Peyer's patch (tissue), 4 donors: ENCODE data around the gene AASDH. TPM values are rescaled to one million over a fixed set of nuclear protein-coding genes. Genes with fewer than 3 reads are reported as not detected.
A peak's percentile ranks its signal among the peaks of the same experiment; 100 is the strongest.

Source experiments
- DNase-seq, 3 donors: peaks; one replicate each; pipeline ENCODE4 v3.0.0-alpha.2; 2017 to 2019
- H3K27ac ChIP-seq, 4 donors: fragments of 200-600 bp; sonication (generic); one replicate each; pipeline ENCODE4 v1.5.1; 2016 to 2019
- H3K27me3 ChIP-seq, 2 donors: fragments of 200-600 bp; sonication (generic); one replicate each; pipeline ENCODE4 v1.5.1; 2019
- H3K36me3 ChIP-seq, 3 donors: fragments of 200-600 bp; sonication (generic); one replicate each; pipeline ENCODE4 v1.5.1; 2016 to 2019
- H3K4me1 ChIP-seq, 4 donors: fragments of 200-600 bp; sonication (generic); one replicate each; pipeline ENCODE4 v1.5.1; 2016 to 2019
- H3K4me3 ChIP-seq, 4 donors: fragments of 200-600 bp; sonication (generic); 1 replicate in 3 of 4; 2 replicates in 1 of 4; pipeline ENCODE4 v1.5.1; 2016 to 2019; ENCODE audit warnings: mild to moderate bottlenecking in 1 of 4
- H3K9me3 ChIP-seq, 4 donors: fragments of 200-600 bp; sonication (generic); one replicate each; pipeline ENCODE4 v1.5.1; 2016 to 2019; ENCODE audit warnings: mild to moderate bottlenecking in 1 of 4
- CTCF ChIP-seq, 6 experiments: fragments of 450-650 bp in 4 of 6; fragments of 200-600 bp in 2 of 6; sonication (generic) in 1 of 6; IDR thresholded peaks; one replicate each; pipeline ENCODE4 v1.5.1; 2017 to 2019; ENCODE audit warnings: antibody characterized with exemption in 6 of 6, mild to moderate bottlenecking in 3 of 6, moderate library complexity in 1 of 6
- POLR2A ChIP-seq, 2 donors: fragments of 450-650 bp; IDR thresholded peaks; one replicate each; pipeline ENCODE4 v1.5.1; 2017; ENCODE audit warnings: antibody characterized with exemption in 2 of 2, mild to moderate bottlenecking in 2 of 2, moderate library complexity in 2 of 2
- total RNA-seq, 4 donors: library from RNA; depleted of rRNA; stranded (reverse); fragments of >200 nt; gene quantifications; one replicate each; pipeline ENCODE4 v1.1.0, GENCODE V29; 2016

The AASDH gene
- total RNA-seq, 4 donors from 2014 or later: 7.2 to 9.9 (median 9.6) TPM

GRCh38 chr4:56388306-56388705, 1.0 kb upstream of the AASDH start:
- Histone ChIP-seq H3K4me3 (peak overlapping the region; percentile 60 to 69 (median 68)), H3K4me1 (peaks cover 0 to 19% (median 2%) of the 10 kb centered on the region in 4 donors), H3K9me3 (no peaks in the 10 kb centered on the region), H3K36me3 (no peaks in the 10 kb centered on the region), H3K27me3 (no peaks in the 10 kb centered on the region), H3K27ac (peak overlapping the region in 2 of 4 donors; percentile 89 to 91)
- no peak for DNase-seq
- no peak for TF ChIP-seq CTCF (IDR thresholded peaks at IDR 0.05)
- no peak for TF ChIP-seq POLR2A (IDR thresholded peaks at IDR 0.05)

GRCh38 chr4:56386091-56386490, 1.2 kb downstream of the AASDH start:
- no peak for DNase-seq
- no peaks in the 10 kb centered on the region for H3K27me3 ChIP-seq

GRCh38 chr4:56375458-56375857, 11.8 kb downstream of the AASDH start:
- DNase-seq: no peak
- Histone ChIP-seq H3K9me3 (no peaks in the 10 kb centered on the region), H3K27ac (no peak overlapping the region), H3K4me3 (no peak overlapping the region), H3K4me1 (no peaks in the 10 kb centered on the region), H3K36me3 (peaks cover 0 to 2% (median 0%) of the 10 kb centered on the region in 3 donors), H3K27me3 (no peaks in the 10 kb centered on the region)
- TF ChIP-seq CTCF (IDR thresholded peaks at IDR 0.05) (no peak), POLR2A (IDR thresholded peaks at IDR 0.05) (no peak)

More at GRCh38 chr4:56386091-56386490, 1.2 kb downstream of the AASDH start:
- Histone ChIP-seq H3K4me1 (peaks cover 0 to 19% (median 2%) of the 10 kb centered on the region in 4 donors), H3K36me3 (no peaks in the 10 kb centered on the region), H3K9me3 (no peaks in the 10 kb centered on the region), H3K27ac (peak overlapping the region in 1 of 4 donors; percentile 89), H3K4me3 (peak overlapping the region in 2 of 4 donors; percentile 9 to 66)
- TF ChIP-seq POLR2A (IDR thresholded peaks at IDR 0.05): no peak
- TF ChIP-seq CTCF (IDR thresholded peaks at IDR 0.05): no peak

- peaks cover 0 to 8% (median 0%) of the 10 kb centered on the region in 3 donors for H3K36me3 ChIP-seq
- no peaks in the 10 kb centered on the region for H3K9me3 ChIP-seq
- DNase-seq: no peak
- H3K27me3 ChIP-seq: no peaks in the 10 kb centered on the region
- H3K4me1 ChIP-seq: no peaks in the 10 kb centered on the region
- H3K27ac ChIP-seq: no peak overlapping the region
- no peak overlapping the region for H3K4me3 ChIP-seq
- no peak for TF ChIP-seq CTCF (IDR thresholded peaks at IDR 0.05)
- no peak for TF ChIP-seq POLR2A (IDR thresholded peaks at IDR 0.05)
Observed at GRCh38 chr4:56374956-56375355, 12.3 kb downstream of the AASDH start.

GRCh38 chr4:56372774-56373173, 14.5 kb downstream of the AASDH start:
- no peak overlapping the region for H3K4me3 ChIP-seq
- no peak overlapping the region for H3K27ac ChIP-seq
- no peaks in the 10 kb centered on the region for H3K9me3 ChIP-seq
- TF ChIP-seq CTCF (IDR thresholded peaks at IDR 0.05) (no peak), POLR2A (IDR thresholded peaks at IDR 0.05) (no peak)
- DNase-seq: no peak
- peaks cover 0 to 14% (median 0%) of the 10 kb centered on the region in 3 donors for H3K36me3 ChIP-seq
- H3K4me1 ChIP-seq: no peaks in the 10 kb centered on the region
- no peaks in the 10 kb centered on the region for H3K27me3 ChIP-seq
